K562 (cell line): ENCODE results near the gene CMAS. TPM values are rescaled to one million over a fixed set of nuclear protein-coding genes. Genes with fewer than 3 reads are reported as not detected.

Source experiments
- ATF7 ChIP-seq: fragments of 450-650 bp; IDR thresholded peaks from 2 replicates; pipeline ENCODE4 v1.7.1; 2014; ENCODE audit warnings: mild to moderate bottlenecking, moderate library complexity
- BACH1 ChIP-seq: fragments of 200-800 bp; sonication (Bioruptor generic); IDR thresholded peaks from 2 replicates; pipeline ENCODE4 v1.6.1; 2016; ENCODE audit warnings: missing genetic modification characterization, missing compliant biosample characterization
- CBX5 ChIP-seq: IDR thresholded peaks from 2 replicates; pipeline ENCODE4 v1.6.1; 2014; ENCODE audit warnings: low read depth, borderline replicate concordance
- CREM ChIP-seq: IDR thresholded peaks from 2 replicates; pipeline ENCODE4 v1.6.1; 2014; ENCODE audit warnings: antibody characterized with exemption, low read depth
- E2F3 ChIP-seq: fragments of 250-450 bp; sonication (Bioruptor Pico); IDR thresholded peaks from 2 replicates; pipeline ENCODE4 v1.4.0; 2020; ENCODE audit warnings: mild to moderate bottlenecking
- EGR1 ChIP-seq: fragments of 450-650 bp; conservative IDR thresholded peaks from 2 replicates; pipeline ENCODE4 v1.6.1; 2017; ENCODE audit warnings: mild to moderate bottlenecking
- FOXA3 ChIP-seq, 2 experiments: fragments of 450-650 bp in 1 of 2; sonication (generic) in 1 of 2; formaldehyde crosslinking; IDR thresholded peaks in 1 of 2; conservative IDR thresholded peaks in 1 of 2; 2 replicates each; pipeline versions ENCODE4 v1.4.0 to v1.8.0; 2020 to 2022; ENCODE audit warnings: mild to moderate bottlenecking in 2 of 2, missing genetic modification reagents in 1 of 2
- FOXK2 ChIP-seq, 2 experiments: fragments of 450-650 bp; IDR thresholded peaks in 1 of 2; conservative IDR thresholded peaks in 1 of 2; 2 replicates each; pipeline ENCODE4 v1.6.1; 2016; ENCODE audit warnings: low read depth in 2 of 2, mild to moderate bottlenecking in 1 of 2
- GABPB1 ChIP-seq: sonication (generic); formaldehyde crosslinking; IDR thresholded peaks from 2 replicates; pipeline ENCODE4 v1.8.0; 2022; ENCODE audit warnings: mild to moderate bottlenecking, missing genetic modification reagents
- HDAC1 ChIP-seq, 2 experiments: fragments of 450-650 bp; IDR thresholded peaks; 2 replicates each; pipeline ENCODE4 v1.6.1; 2016 to 2017; ENCODE audit warnings: inconsistent platforms in 1 of 2, mild to moderate bottlenecking in 1 of 2, moderate library complexity in 1 of 2
- MAZ ChIP-seq, 2 experiments: fragments of 450-650 bp in 1 of 2; sonication (generic) in 1 of 2; formaldehyde crosslinking; IDR thresholded peaks in 1 of 2; conservative IDR thresholded peaks in 1 of 2; 2 replicates each; pipeline versions ENCODE4 v1.4.0 to v1.5.0; 2020; ENCODE audit warnings: mild to moderate bottlenecking in 1 of 2, missing genetic modification reagents in 1 of 2
- MEF2D ChIP-seq: conservative IDR thresholded peaks from 2 replicates; pipeline ENCODE4 v1.6.1; 2016; ENCODE audit warnings: low read depth, missing genetic modification characterization, missing compliant biosample characterization
- MIER1 ChIP-seq: fragments of 450-650 bp; IDR thresholded peaks from 2 replicates; pipeline ENCODE4 v1.6.1; 2016; ENCODE audit warnings: antibody characterized with exemption, mild to moderate bottlenecking, low read depth
- MTA3 ChIP-seq: fragments of 450-650 bp; formaldehyde crosslinking; IDR thresholded peaks from 2 replicates; pipeline ENCODE4 v1.6.1; 2017; ENCODE audit warnings: mild to moderate bottlenecking, borderline replicate concordance
- NFATC3 ChIP-seq: fragments of 450-650 bp; IDR thresholded peaks from 2 replicates; pipeline ENCODE4 v1.6.1; 2017; ENCODE audit warnings: mild to moderate bottlenecking
- NR2C2 ChIP-seq, 2 experiments: fragments of 200-800 bp in 1 of 2; sonication (Bioruptor generic) in 1 of 2; sonication (generic) in 1 of 2; formaldehyde crosslinking in 1 of 2; IDR thresholded peaks; 2 replicates each; pipeline versions ENCODE4 v1.6.1 to v1.8.0; 2016 to 2022; ENCODE audit warnings: mild to moderate bottlenecking in 1 of 2, missing compliant biosample characterization in 1 of 2, missing genetic modification characterization in 1 of 2, missing genetic modification reagents in 1 of 2
- PHTF2 ChIP-seq: fragments of 250-450 bp; sonication (Bioruptor Pico); IDR thresholded peaks from 2 replicates; pipeline ENCODE4 v1.5.0; 2021; ENCODE audit warnings: mild to moderate bottlenecking
- RBFOX2 ChIP-seq: fragments of 200-400 bp; formaldehyde crosslinking; IDR thresholded peaks from 2 replicates; pipeline ENCODE4 v1.6.1; 2017; ENCODE audit warnings: low read depth, mild to moderate bottlenecking, low read length, moderate library complexity
- SAFB2 ChIP-seq: fragments of 200-400 bp; formaldehyde crosslinking; IDR thresholded peaks from 2 replicates; pipeline ENCODE4 v1.6.1; 2018; ENCODE audit warnings: borderline replicate concordance, low read length, low read depth, moderate library complexity; ENCODE audit not compliant: severe bottlenecking
- U2AF1 ChIP-seq: fragments of 200-400 bp; formaldehyde crosslinking; optimal IDR thresholded peaks from 2 replicates; pipeline ENCODE3; 2017; ENCODE audit warnings: mild to moderate bottlenecking, low read depth, low read length, moderate library complexity
- ZNF124 ChIP-seq: sonication (generic); formaldehyde crosslinking; IDR thresholded peaks from 2 replicates; pipeline ENCODE4 v1.8.1; 2022; ENCODE audit warnings: missing genetic modification reagents
- ZNF140 ChIP-seq: fragments of 250-450 bp; sonication (Bioruptor Pico); IDR thresholded peaks from 2 replicates; pipeline ENCODE4 v1.8.0; 2021; ENCODE audit warnings: moderate library complexity, mild to moderate bottlenecking, inconsistent platforms
- ZNF165 ChIP-seq: fragments of 250-450 bp; sonication (Bioruptor Pico); IDR thresholded peaks from 2 replicates; pipeline ENCODE4 v1.4.0; 2020; ENCODE audit warnings: borderline replicate concordance
- ZNF561 ChIP-seq: fragments of 450-650 bp; formaldehyde crosslinking; conservative IDR thresholded peaks from 2 replicates; pipeline ENCODE4 v1.4.0; 2020; ENCODE audit warnings: mild to moderate bottlenecking, moderate library complexity
- ZNF830 ChIP-seq: fragments of 250-450 bp; sonication (Bioruptor Pico); IDR thresholded peaks from 2 replicates; pipeline ENCODE4 v1.5.0; 2021; ENCODE audit warnings: mild to moderate bottlenecking
- polyA plus RNA-seq, 8 experiments: library from polyadenylated mRNA; depleted of rRNA in 4 of 8; stranded (reverse) in 5 of 8; unstranded in 3 of 8; fragments of >200 nt; fragmentation: Nextera tagmentation in 2 of 8; fragmentation: Illumina TruSeq in 1 of 8; extraction: Ambion mirVana in 2 of 8; extraction: Trizol in 1 of 8; gene quantifications; 2 replicates each; pipeline versions ENCODE4 v1.2.1 to v1.2.3, GENCODE V29; 2011 to 2014; ENCODE audit warnings: inconsistent platforms in 1 of 8, missing spikeins in 1 of 8
- total RNA-seq, 7 experiments: library from RNA; depleted of rRNA in 6 of 7; stranded (reverse); fragments of >200 nt in 6 of 7; fragmentation: Illumina TruSeq in 2 of 7; extraction: Trizol in 2 of 7; gene quantifications; 2 replicates each; pipeline versions ENCODE4 v1.2.1 to v1.2.3, GENCODE V29; 2011 to 2021; ENCODE audit warnings: low replicate concordance in 1 of 7
- TF ChIP-seq, protein P1 (sequence below): sonication (generic); formaldehyde crosslinking; IDR thresholded peaks from 2 replicates; pipeline ENCODE4 v1.8.0; 2023; ENCODE audit warnings: mild to moderate bottlenecking, missing genetic modification reagents
- TF ChIP-seq, protein P2 (sequence below): sonication (generic); IDR thresholded peaks from 2 replicates; pipeline ENCODE4 v1.6.1; 2016
- TF ChIP-seq, protein P3 (sequence below): fragments of 250-450 bp; sonication (Bioruptor Pico); IDR thresholded peaks from 2 replicates; pipeline ENCODE4 v1.6.1; 2021; ENCODE audit warnings: mild to moderate bottlenecking

CMAS gene
- total and polyA plus RNA-seq, 9 of the 15 experiments (the other 6 are each of a cell fraction or from before 2014, with no cell fraction given): 29.7 to 108 (median 65.3) TPM

DNA sequence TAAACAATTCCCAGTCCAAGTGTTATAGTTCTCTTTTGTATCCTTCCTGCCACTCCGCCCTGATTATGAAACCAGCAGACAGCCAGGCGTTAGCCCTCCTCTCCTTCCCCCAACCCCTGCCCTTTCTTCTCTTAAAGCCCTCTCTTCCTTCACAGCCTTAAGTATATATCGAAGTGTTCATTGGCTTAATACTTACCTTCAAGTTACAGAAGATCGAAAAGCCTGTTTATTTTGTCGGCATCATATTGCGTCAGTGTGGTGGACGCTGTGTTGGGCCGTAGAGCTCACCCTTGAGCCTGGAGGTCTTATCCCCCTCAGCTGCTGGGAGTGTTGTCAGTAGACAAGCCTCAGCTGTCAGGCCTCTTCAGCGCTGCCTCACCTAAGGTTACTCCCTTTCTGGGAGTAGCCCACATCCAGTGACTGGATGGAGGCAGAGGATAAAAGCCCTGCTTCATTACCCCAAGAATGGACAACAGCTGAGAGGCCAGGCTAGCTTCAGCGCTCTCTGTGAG, 36.2 kb downstream of the CMAS start (continued):
- TF ChIP-seq, protein P1, sequence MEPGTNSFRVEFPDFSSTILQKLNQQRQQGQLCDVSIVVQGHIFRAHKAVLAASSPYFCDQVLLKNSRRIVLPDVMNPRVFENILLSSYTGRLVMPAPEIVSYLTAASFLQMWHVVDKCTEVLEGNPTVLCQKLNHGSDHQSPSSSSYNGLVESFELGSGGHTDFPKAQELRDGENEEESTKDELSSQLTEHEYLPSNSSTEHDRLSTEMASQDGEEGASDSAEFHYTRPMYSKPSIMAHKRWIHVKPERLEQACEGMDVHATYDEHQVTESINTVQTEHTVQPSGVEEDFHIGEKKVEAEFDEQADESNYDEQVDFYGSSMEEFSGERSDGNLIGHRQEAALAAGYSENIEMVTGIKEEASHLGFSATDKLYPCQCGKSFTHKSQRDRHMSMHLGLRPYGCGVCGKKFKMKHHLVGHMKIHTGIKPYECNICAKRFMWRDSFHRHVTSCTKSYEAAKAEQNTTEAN (CRISPR knock-in tag): no peak
- TF ChIP-seq FOXK2 (conservative IDR thresholded peaks at IDR 0.05 in 1 of 2, IDR thresholded peaks at IDR 0.05 in 1 of 2; ENCODE audit: low read depth in 2 of 2) (peak; percentile 83 to 85), CREM (peak; percentile 83), ZNF165 (CRISPR knock-in tag) (no peak), MAZ (CRISPR knock-in tag; conservative IDR thresholded peaks at IDR 0.05 in 1 of 2, IDR thresholded peaks at IDR 0.05 in 1 of 2) (no peak), MEF2D (tag) (no peak), MIER1 (no peak), MTA3 (no peak), EGR1 (no peak), NFATC3 (no peak), FOXA3 (CRISPR knock-in tag; conservative IDR thresholded peaks at IDR 0.05 in 1 of 2, IDR thresholded peaks at IDR 0.05 in 1 of 2) (no peak), U2AF1 (no peak), ZNF830 (CRISPR knock-in tag) (no peak), E2F3 (CRISPR knock-in tag) (no peak), PHTF2 (CRISPR knock-in tag) (no peak), ATF7 (peak; percentile 18; the same call in 1 of the 2 replicates), GABPB1 (CRISPR knock-in tag) (no peak), BACH1 (tag) (no peak), NR2C2 (CRISPR knock-in tag; IDR thresholded peaks at IDR 0.05) (no peak), NR2C2 (tag; IDR thresholded peaks at IDR 0.05) (no peak), SAFB2 (no peak), CBX5 (no peak), ZNF124 (no peak), HDAC1 (IDR thresholded peaks at IDR 0.05) (peak in 1 of 2 experiments; percentile 40; a peak in 1 of 4 replicates), ZNF561 (no peak), ZNF140 (CRISPR knock-in tag) (no peak), RBFOX2 (peak; percentile 47)
- TF ChIP-seq, protein P2, sequence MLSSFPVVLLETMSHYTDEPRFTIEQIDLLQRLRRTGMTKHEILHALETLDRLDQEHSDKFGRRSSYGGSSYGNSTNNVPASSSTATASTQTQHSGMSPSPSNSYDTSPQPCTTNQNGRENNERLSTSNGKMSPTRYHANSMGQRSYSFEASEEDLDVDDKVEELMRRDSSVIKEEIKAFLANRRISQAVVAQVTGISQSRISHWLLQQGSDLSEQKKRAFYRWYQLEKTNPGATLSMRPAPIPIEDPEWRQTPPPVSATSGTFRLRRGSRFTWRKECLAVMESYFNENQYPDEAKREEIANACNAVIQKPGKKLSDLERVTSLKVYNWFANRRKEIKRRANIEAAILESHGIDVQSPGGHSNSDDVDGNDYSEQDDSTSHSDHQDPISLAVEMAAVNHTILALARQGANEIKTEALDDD: no peak
- TF ChIP-seq, protein P3, sequence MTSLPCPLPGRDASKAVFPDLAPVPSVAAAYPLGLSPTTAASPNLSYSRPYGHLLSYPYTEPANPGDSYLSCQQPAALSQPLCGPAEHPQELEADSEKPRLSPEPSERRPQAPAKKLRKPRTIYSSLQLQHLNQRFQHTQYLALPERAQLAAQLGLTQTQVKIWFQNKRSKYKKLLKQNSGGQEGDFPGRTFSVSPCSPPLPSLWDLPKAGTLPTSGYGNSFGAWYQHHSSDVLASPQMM (CRISPR knock-in tag): no peak
